22Rv1 (cell line): ENCODE measurements around the gene GPRASP2.
"Not testable (repeated sequence)": the region's sequence is repeated elsewhere in the genome, so short reads cannot be mapped to it uniquely, and the experiment has no call there.

Experiments used
- ZFX ChIP-seq: fragments of 450-650 bp; IDR thresholded peaks from 2 replicates; pipeline ENCODE4 v1.6.1; 2017; ENCODE audit warnings: antibody characterized with exemption, borderline replicate concordance
- TF ChIP-seq, protein P1 (sequence below): fragments of 450-650 bp; IDR thresholded peaks from 2 replicates; pipeline ENCODE4 v1.5.1; 2017; ENCODE audit warnings: mild to moderate bottlenecking

DNA sequence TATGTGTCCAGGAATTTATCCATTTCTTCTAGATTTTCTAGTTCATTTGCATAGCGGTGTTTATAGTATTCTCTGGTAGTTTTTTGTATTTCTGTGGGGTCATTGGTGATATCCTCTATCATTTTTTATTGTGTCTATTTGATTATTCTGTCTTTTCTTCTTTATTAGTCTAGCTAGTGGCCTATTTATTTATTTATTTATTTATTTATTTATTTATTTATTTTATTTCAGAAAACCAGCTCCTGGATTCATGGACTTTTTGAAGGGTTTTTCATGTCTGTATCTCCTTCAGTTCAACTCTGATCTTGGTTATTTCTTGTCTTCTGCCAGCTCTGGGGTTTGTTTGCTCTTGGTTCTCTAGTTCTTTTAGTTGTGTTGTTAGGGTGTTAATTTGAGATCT, 34.8 kb upstream of the GPRASP2 start:
- TF ChIP-seq, protein P1, sequence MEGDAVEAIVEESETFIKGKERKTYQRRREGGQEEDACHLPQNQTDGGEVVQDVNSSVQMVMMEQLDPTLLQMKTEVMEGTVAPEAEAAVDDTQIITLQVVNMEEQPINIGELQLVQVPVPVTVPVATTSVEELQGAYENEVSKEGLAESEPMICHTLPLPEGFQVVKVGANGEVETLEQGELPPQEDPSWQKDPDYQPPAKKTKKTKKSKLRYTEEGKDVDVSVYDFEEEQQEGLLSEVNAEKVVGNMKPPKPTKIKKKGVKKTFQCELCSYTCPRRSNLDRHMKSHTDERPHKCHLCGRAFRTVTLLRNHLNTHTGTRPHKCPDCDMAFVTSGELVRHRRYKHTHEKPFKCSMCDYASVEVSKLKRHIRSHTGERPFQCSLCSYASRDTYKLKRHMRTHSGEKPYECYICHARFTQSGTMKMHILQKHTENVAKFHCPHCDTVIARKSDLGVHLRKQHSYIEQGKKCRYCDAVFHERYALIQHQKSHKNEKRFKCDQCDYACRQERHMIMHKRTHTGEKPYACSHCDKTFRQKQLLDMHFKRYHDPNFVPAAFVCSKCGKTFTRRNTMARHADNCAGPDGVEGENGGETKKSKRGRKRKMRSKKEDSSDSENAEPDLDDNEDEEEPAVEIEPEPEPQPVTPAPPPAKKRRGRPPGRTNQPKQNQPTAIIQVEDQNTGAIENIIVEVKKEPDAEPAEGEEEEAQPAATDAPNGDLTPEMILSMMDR: not testable (repeated sequence)
- not testable (repeated sequence) for TF ChIP-seq ZFX
